K562 (cell line): Measurements from ENCODE around the gene SNU13. TPM values are rescaled to one million over a fixed set of nuclear protein-coding genes. Genes with fewer than 3 reads are reported as not detected.

Experiments used
- ATAC-seq: fragments of 200-7000 bp; cut with Tn5 transposase; 3 replicates; pipeline ENCODE4 v1.9.1; 2020; ENCODE audit warnings: moderate library complexity
- BruUV-seq: library from RNA; stranded (reverse); fragments of 400-500 nt; replicated peaks from 2 replicates; lab custom pipeline; 2021; lab: Mats Ljungman, UMichigan
- CTCF ChIA-PET: fragments of 300-600 bp; formaldehyde crosslinking; extraction: SDS; loops from one replicate; lab custom pipeline; 2021; ENCODE audit warnings: low intra/inter-chr PET ratio; lab: Yijun Ruan, JAX
- POLR2A ChIA-PET: fragments of 300-600, 350-650 bp; sonication (Branson Sonifier 250); formaldehyde crosslinking; extraction: SDS; loops from one replicate; lab custom pipeline; 2021; ENCODE audit warnings: antibody characterized with exemption, inconsistent platforms; lab: Yijun Ruan, JAX
- DNase-seq, 4 experiments: peaks; one replicate each; pipeline versions ENCODE4 v3.0.0 to v3.0.0-alpha.2; 2011 to 2018; ENCODE audit warnings: low spot score in 3 of 4, mixed read lengths in 3 of 4; ENCODE audit errors: extremely low read depth in 1 of 4
- FAIRE-seq: peaks from 2 replicates; lab custom pipeline; 2011; peaks lifted over from hg19 to GRCh38; lab: Jason Lieb, UNC
- H2AFZ ChIP-seq: 2 replicates; pipeline ENCODE4 v1.6.0; 2011; ENCODE audit warnings: low read depth, low read length, control low read depth, inconsistent platforms
- H3K27ac ChIP-seq: fragments of 200-600 bp; 3 replicates; pipeline ENCODE4 v1.8.0; 2011; ENCODE audit warnings: low read depth, mild to moderate bottlenecking, control low read depth, inconsistent platforms, low read length, moderate library complexity, mixed read lengths; ENCODE audit errors: extremely low read depth
- H3K27me3 ChIP-seq, 2 experiments: fragments of 300-600 bp in 1 of 2; 2 replicates in 1 of 2; 3 replicates in 1 of 2; pipeline versions ENCODE4 v1.6.0 to v1.8.0; 2011; ENCODE audit warnings: inconsistent platforms in 2 of 2, low read length in 2 of 2, mild to moderate bottlenecking in 1 of 2, mixed read lengths in 1 of 2, moderate library complexity in 1 of 2; ENCODE audit not compliant: control insufficient read depth in 2 of 2, insufficient read depth in 2 of 2
- H3K36me3 ChIP-seq: fragments of 300-600 bp; 3 replicates; pipeline ENCODE4 v1.8.0; 2011; ENCODE audit warnings: mild to moderate bottlenecking, low read length, inconsistent platforms; ENCODE audit not compliant: control insufficient read depth, insufficient read depth
- H3K4me1 ChIP-seq, 2 experiments: fragments of 200-600 bp in 1 of 2; replicated peaks in 1 of 2; 2 replicates in 1 of 2; 3 replicates in 1 of 2; pipeline versions ENCODE4 v1.5.1 to v1.8.0; 2011; ENCODE audit warnings: inconsistent platforms in 2 of 2, low read length in 2 of 2, mild to moderate bottlenecking in 1 of 2, mixed read lengths in 1 of 2, moderate library complexity in 1 of 2; ENCODE audit not compliant: control insufficient read depth in 2 of 2, insufficient read depth in 2 of 2
- H3K4me2 ChIP-seq: 2 replicates; pipeline ENCODE4 v1.6.1; 2011; ENCODE audit warnings: low read length, control low read depth, inconsistent platforms, mixed read lengths; ENCODE audit not compliant: insufficient read depth
- H3K4me3 ChIP-seq: fragments of 200-600 bp; sonication (generic), shearing (Covaris generic); 2 replicates; pipeline ENCODE4 v1.5.1; 2016; ENCODE audit warnings: control low read depth, inconsistent platforms
- H3K79me2 ChIP-seq: fragments of 200-600 bp; 3 replicates; pipeline ENCODE4 v1.8.0; 2011; ENCODE audit warnings: low read length, inconsistent platforms; ENCODE audit not compliant: control insufficient read depth, insufficient read depth
- H3K9ac ChIP-seq, 2 experiments: 2 replicates each; pipeline versions ENCODE4 v1.6.0 to v1.6.1; 2011; ENCODE audit warnings: low read depth in 2 of 2, low read length in 2 of 2, control low read depth in 1 of 2, inconsistent platforms in 1 of 2, mild to moderate bottlenecking in 1 of 2, mixed read lengths in 1 of 2; ENCODE audit not compliant: insufficient read depth in 1 of 2
- H3K9me1 ChIP-seq: one replicate; pipeline ENCODE4 v1.6.0; 2011; ENCODE audit warnings: inconsistent platforms, mild to moderate bottlenecking, low read length, moderate library complexity; ENCODE audit not compliant: control insufficient read depth, insufficient read depth
- H3K9me3 ChIP-seq: replicated peaks from 2 replicates; pipeline ENCODE4 v1.5.1; 2011; ENCODE audit warnings: low read depth, low read length, inconsistent platforms; ENCODE audit not compliant: control insufficient read depth, insufficient read depth
- H4K20me1 ChIP-seq: replicated peaks from 2 replicates; pipeline ENCODE4 v1.6.1; 2011; ENCODE audit warnings: low read length, inconsistent platforms, mixed read lengths; ENCODE audit not compliant: control insufficient read depth, insufficient read depth
- CEBPB ChIP-seq: fragments of 450-650 bp; IDR thresholded peaks from 2 replicates; pipeline ENCODE4 v1.6.1; 2016; ENCODE audit warnings: missing genetic modification characterization, missing compliant biosample characterization
- ETV5 ChIP-seq: sonication (generic); formaldehyde crosslinking; IDR thresholded peaks from 2 replicates; pipeline ENCODE4 v1.4.0; 2020; ENCODE audit warnings: low read depth, mild to moderate bottlenecking, missing genetic modification reagents
- FOXA1 ChIP-seq: fragments of 450-650 bp; IDR thresholded peaks from 2 replicates; pipeline ENCODE4 v1.6.1; 2016; ENCODE audit warnings: mild to moderate bottlenecking, borderline replicate concordance
- GABPB1 ChIP-seq: sonication (generic); formaldehyde crosslinking; IDR thresholded peaks from 2 replicates; pipeline ENCODE4 v1.8.0; 2022; ENCODE audit warnings: mild to moderate bottlenecking, missing genetic modification reagents
- GTF2B ChIP-seq: IDR thresholded peaks from 2 replicates; pipeline ENCODE4 v1.6.1; 2011; ENCODE audit not compliant: insufficient read length; ENCODE audit errors: extremely low read depth
- MYC ChIP-seq, 2 experiments: fragments of 250-450 bp in 1 of 2; sonication (Bioruptor Pico) in 1 of 2; IDR thresholded peaks; 2 replicates each; pipeline versions ENCODE4 v1.5.1 to v1.6.1; 2012 to 2021; ENCODE audit warnings: low read depth in 2 of 2, borderline replicate concordance in 1 of 2, improper control_type of control experiment in 1 of 2, low read length in 1 of 2, mild to moderate bottlenecking in 1 of 2, moderate library complexity in 1 of 2
- TAF15 ChIP-seq: fragments of 200-400 bp; formaldehyde crosslinking; IDR thresholded peaks from 2 replicates; pipeline ENCODE4 v1.6.1; 2017; ENCODE audit warnings: mild to moderate bottlenecking, low read depth, low read length, moderate library complexity
- TAF7 ChIP-seq: fragments of 450-650 bp; IDR thresholded peaks from 2 replicates; pipeline ENCODE4 v1.6.1; 2016; ENCODE audit warnings: missing genetic modification characterization, missing compliant biosample characterization
- TRIM25 ChIP-seq: fragments of 450-650 bp; IDR thresholded peaks from 2 replicates; pipeline ENCODE4 v1.7.0; 2016; ENCODE audit warnings: borderline replicate concordance
- ZFP1 ChIP-seq: fragments of 450-650 bp; formaldehyde crosslinking; IDR thresholded peaks from 2 replicates; pipeline ENCODE4 v1.4.0; 2020; ENCODE audit warnings: mild to moderate bottlenecking, mixed read lengths
- ZNF408 ChIP-seq: fragments of 250-450 bp; sonication (Bioruptor Pico); IDR thresholded peaks from 2 replicates; pipeline ENCODE4 v1.4.0; 2020; ENCODE audit warnings: low read depth, mild to moderate bottlenecking, moderate library complexity
- ZNF583 ChIP-seq: fragments of 250-450 bp; sonication (Bioruptor Pico); IDR thresholded peaks from 2 replicates; pipeline ENCODE4 v1.4.0; 2020
- ZNF584 ChIP-seq: fragments of 200-800 bp; sonication (Bioruptor generic); IDR thresholded peaks from 2 replicates; pipeline ENCODE4 v1.6.1; 2016; ENCODE audit warnings: low read depth, mild to moderate bottlenecking, missing genetic modification characterization, missing compliant biosample characterization
- WGBS: fragments of 100-300 bp; shearing (Covaris generic); methylation state at CpG from one replicate; pipeline ENCODE4 v1.1.6; 2016; ENCODE audit warnings: low coverage, mixed read lengths; ENCODE audit not compliant: insufficient coverage; ENCODE audit errors: missing lambda C conversion rate; 5-methylcytosine and 5-hydroxymethylcytosine counted together
- in situ Hi-C: fragments of 300-500 bp; cut with MboI; formaldehyde crosslinking; loops from 4 replicates; pipeline ENCODE4 v1.15.0; 2018; ENCODE audit warnings: inconsistent platforms, mixed read lengths
- intact Hi-C: fragments of 100-400 bp; cut with micrococcal nuclease; formaldehyde crosslinking; loops from 2 replicates; pipeline ENCODE4 v1.14.2; 2022
- polyA plus RNA-seq, 8 experiments: library from polyadenylated mRNA; depleted of rRNA in 4 of 8; stranded (reverse) in 5 of 8; unstranded in 3 of 8; fragments of >200 nt; fragmentation: Nextera tagmentation in 2 of 8; fragmentation: Illumina TruSeq in 1 of 8; extraction: Ambion mirVana in 2 of 8; extraction: Trizol in 1 of 8; gene quantifications; 2 replicates each; pipeline versions ENCODE4 v1.2.1 to v1.2.3, GENCODE V29; 2011 to 2014; ENCODE audit warnings: inconsistent platforms in 1 of 8, missing spikeins in 1 of 8
- total RNA-seq, 7 experiments: library from RNA; depleted of rRNA in 6 of 7; stranded (reverse); fragments of >200 nt in 6 of 7; fragmentation: Illumina TruSeq in 2 of 7; extraction: Trizol in 2 of 7; gene quantifications; 2 replicates each; pipeline versions ENCODE4 v1.2.1 to v1.2.3, GENCODE V29; 2011 to 2021; ENCODE audit warnings: low replicate concordance in 1 of 7
- TF ChIP-seq, protein P1 (sequence below), 3 experiments: fragments of 200-800 bp in 1 of 3; fragments of 250-450 bp in 1 of 3; fragments of 450-650 bp in 1 of 3; sonication (Bioruptor Pico) in 1 of 3; sonication (Bioruptor generic) in 1 of 3; formaldehyde crosslinking in 1 of 3; IDR thresholded peaks; 2 replicates each; pipeline versions ENCODE4 v1.6.1 to v1.8.0; 2016 to 2022; ENCODE audit warnings: mild to moderate bottlenecking in 2 of 3, missing genetic modification characterization in 2 of 3, missing compliant biosample characterization in 1 of 3, moderate library complexity in 1 of 3
- TF ChIP-seq, protein P2 (sequence below): fragments of 250-450 bp; sonication (Bioruptor Pico); IDR thresholded peaks from 2 replicates; pipeline ENCODE4 v1.8.0; 2021; ENCODE audit warnings: mild to moderate bottlenecking, moderate library complexity

The SNU13 gene
- total and polyA plus RNA-seq, 9 of the 15 experiments (the other 6 are each of a cell fraction or from before 2014, with no cell fraction given), result 185 to 981 (median 283) TPM

GRCh38 chr22:41684194-41684593 lies 4.5 kb downstream of the SNU13 start:
- TF ChIP-seq ZNF583 (no peak), ZNF408 (CRISPR knock-in tag) (no peak), TAF7 (tag) (no peak), GTF2B (no peak), FOXA1 (no peak), TAF15 (no peak), ZNF584 (no peak), ZFP1 (no peak), MYC (IDR thresholded peaks at IDR 0.05; ENCODE audit: low read depth, low read length) (no peak), MYC (CRISPR knock-in tag; IDR thresholded peaks at IDR 0.05; ENCODE audit: borderline replicate concordance, low read depth) (no peak), CEBPB (tag) (no peak), TRIM25 (no peak), ETV5 (CRISPR knock-in tag) (no peak), GABPB1 (CRISPR knock-in tag) (no peak)
- TF ChIP-seq, protein P1, sequence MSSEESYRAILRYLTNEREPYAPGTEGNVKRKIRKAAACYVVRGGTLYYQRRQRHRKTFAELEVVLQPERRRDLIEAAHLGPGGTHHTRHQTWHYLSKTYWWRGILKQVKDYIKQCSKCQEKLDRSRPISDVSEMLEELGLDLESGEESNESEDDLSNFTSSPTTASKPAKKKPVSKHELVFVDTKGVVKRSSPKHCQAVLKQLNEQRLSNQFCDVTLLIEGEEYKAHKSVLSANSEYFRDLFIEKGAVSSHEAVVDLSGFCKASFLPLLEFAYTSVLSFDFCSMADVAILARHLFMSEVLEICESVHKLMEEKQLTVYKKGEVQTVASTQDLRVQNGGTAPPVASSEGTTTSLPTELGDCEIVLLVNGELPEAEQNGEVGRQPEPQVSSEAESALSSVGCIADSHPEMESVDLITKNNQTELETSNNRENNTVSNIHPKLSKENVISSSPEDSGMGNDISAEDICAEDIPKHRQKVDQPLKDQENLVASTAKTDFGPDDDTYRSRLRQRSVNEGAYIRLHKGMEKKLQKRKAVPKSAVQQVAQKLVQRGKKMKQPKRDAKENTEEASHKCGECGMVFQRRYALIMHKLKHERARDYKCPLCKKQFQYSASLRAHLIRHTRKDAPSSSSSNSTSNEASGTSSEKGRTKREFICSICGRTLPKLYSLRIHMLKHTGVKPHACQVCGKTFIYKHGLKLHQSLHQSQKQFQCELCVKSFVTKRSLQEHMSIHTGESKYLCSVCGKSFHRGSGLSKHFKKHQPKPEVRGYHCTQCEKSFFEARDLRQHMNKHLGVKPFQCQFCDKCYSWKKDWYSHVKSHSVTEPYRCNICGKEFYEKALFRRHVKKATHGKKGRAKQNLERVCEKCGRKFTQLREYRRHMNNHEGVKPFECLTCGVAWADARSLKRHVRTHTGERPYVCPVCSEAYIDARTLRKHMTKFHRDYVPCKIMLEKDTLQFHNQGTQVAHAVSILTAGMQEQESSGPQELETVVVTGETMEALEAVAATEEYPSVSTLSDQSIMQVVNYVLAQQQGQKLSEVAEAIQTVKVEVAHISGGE (CRISPR knock-in tag; IDR thresholded peaks at IDR 0.05), result no peak
- TF ChIP-seq, protein P2, sequence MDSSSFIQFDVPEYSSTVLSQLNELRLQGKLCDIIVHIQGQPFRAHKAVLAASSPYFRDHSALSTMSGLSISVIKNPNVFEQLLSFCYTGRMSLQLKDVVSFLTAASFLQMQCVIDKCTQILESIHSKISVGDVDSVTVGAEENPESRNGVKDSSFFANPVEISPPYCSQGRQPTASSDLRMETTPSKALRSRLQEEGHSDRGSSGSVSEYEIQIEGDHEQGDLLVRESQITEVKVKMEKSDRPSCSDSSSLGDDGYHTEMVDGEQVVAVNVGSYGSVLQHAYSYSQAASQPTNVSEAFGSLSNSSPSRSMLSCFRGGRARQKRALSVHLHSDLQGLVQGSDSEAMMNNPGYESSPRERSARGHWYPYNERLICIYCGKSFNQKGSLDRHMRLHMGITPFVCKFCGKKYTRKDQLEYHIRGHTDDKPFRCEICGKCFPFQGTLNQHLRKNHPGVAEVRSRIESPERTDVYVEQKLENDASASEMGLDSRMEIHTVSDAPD (CRISPR knock-in tag), result no peak
- TF ChIP-seq, all 486 proteins: peak for 0
- Histone ChIP-seq H3K27me3 (no peaks in the 10 kb centered on the region), H3K9ac (no peak overlapping the region), H3K4me2 (0 out of 2 replicates have a peak overlapping the region, but pooled peaks have one; percentile 96), H2AFZ (no peak overlapping the region), H3K4me3 (no peak overlapping the region), H3K9me1 (no peaks in the 10 kb centered on the region), H3K79me2 (peaks cover 97% of the 10 kb centered on the region), H3K36me3 (peaks cover 22% of the 10 kb centered on the region), H3K9me3 (no peaks in the 10 kb centered on the region), H3K27ac (peak overlapping the region; percentile 11; the same call in 1 of the 3 replicates), H3K4me1 (peaks cover 3 to 13% of the 10 kb centered on the region in 2 experiments; a peak in 2 of 5 replicates), H4K20me1 (peaks cover 12% of the 10 kb centered on the region)
- FAIRE-seq (no peak), ATAC-seq (no peak), DNase-seq (no peak)
- WGBS, result 33% methylated on average over 3 of the region's 4 CpGs
- BruUV-seq, result no TSS peak
- ChIA-PET POLR2A (no interaction called here), CTCF (no interaction called here)
- intact Hi-C loops, result no loop called here
- in situ Hi-C loops, result no loop called here
